Measurements from ENCODE around the gene PRRT2.
"Not testable (repeated sequence)": the region's sequence is repeated elsewhere in the genome, so short reads cannot be mapped to it uniquely, and the experiment has no call there.

Gene PRRT2

GRCh38 chr16:29791845-29792807 lies 19.9 kb upstream of the PRRT2 start:
- peak overlapping the region; percentile 89 for H3K4me3 ChIP-seq (ENCODE audit: low read depth, low read length)
- in situ Hi-C loops (cut with HindIII; ENCODE audit: low sequenced_read_pairs), result no loop called here
- TF ChIP-seq CTCF (IDR thresholded peaks at IDR 0.05; ENCODE audit: low read depth, low read length), result no peak
- DNase-seq (ENCODE audit: low read depth, low spot score), result no peak

GRCh38 chr16:29793153-29793552 lies 18.8 kb upstream of the PRRT2 start:
- in situ Hi-C loops (cut with HindIII; ENCODE audit: low sequenced_read_pairs); H3K4me3 ChIP-seq (ENCODE audit: low read depth, low read length); DNase-seq (ENCODE audit: low read depth, low spot score): not testable (repeated sequence)

- H3K4me3 ChIP-seq (ENCODE audit: low read depth, low read length), result no peak overlapping the region
- DNase-seq (ENCODE audit: low read depth, low spot score), result no peak
- in situ Hi-C loops (cut with HindIII; ENCODE audit: low sequenced_read_pairs), result no loop called here
- TF ChIP-seq CTCF (IDR thresholded peaks at IDR 0.05; ENCODE audit: low read depth, low read length), result no peak
Measured at GRCh38 chr16:29794231-29794710, 17.7 kb upstream of the PRRT2 start.

GRCh38 chr16:29802416-29802935 lies 9.5 kb upstream of the PRRT2 start:
- no peak for TF ChIP-seq CTCF (IDR thresholded peaks at IDR 0.05; ENCODE audit: low read depth, low read length)
- H3K4me3 ChIP-seq (ENCODE audit: low read depth, low read length), result no peak overlapping the region
- in situ Hi-C loops (cut with HindIII; ENCODE audit: low sequenced_read_pairs), result no loop called here
- DNase-seq (ENCODE audit: low read depth, low spot score), result no peak

- H3K4me3 ChIP-seq (ENCODE audit: low read depth, low read length), result no peak overlapping the region
- TF ChIP-seq CTCF (IDR thresholded peaks at IDR 0.05; ENCODE audit: low read depth, low read length), result no peak
- in situ Hi-C loops (cut with HindIII; ENCODE audit: low sequenced_read_pairs), result no loop called here
- no peak for DNase-seq (ENCODE audit: low read depth, low spot score)
Measured at GRCh38 chr16:29804020-29804419, 8.0 kb upstream of the PRRT2 start.

- DNase-seq (ENCODE audit: low read depth, low spot score), result peak; percentile 31
- H3K4me3 ChIP-seq (ENCODE audit: low read depth, low read length), result peak overlapping the region; percentile 71
- in situ Hi-C loops (cut with HindIII; ENCODE audit: low sequenced_read_pairs), result no loop called here
- no peak for TF ChIP-seq CTCF (IDR thresholded peaks at IDR 0.05; ENCODE audit: low read depth, low read length)
Measured at GRCh38 chr16:29804455-29805231, 7.3 kb upstream of the PRRT2 start.

Data from astrocyte of the spinal cord (primary cell).